22Rv1 (cell line): ENCODE measurements around the gene NDUFA7.

ENCODE experiments used
- ZFX ChIP-seq: fragments of 450-650 bp; IDR thresholded peaks from 2 replicates; pipeline ENCODE4 v1.6.1; 2017; ENCODE audit warnings: antibody characterized with exemption, borderline replicate concordance
- TF ChIP-seq, protein P1 (sequence below): fragments of 450-650 bp; IDR thresholded peaks from 2 replicates; pipeline ENCODE4 v1.5.1; 2017; ENCODE audit warnings: mild to moderate bottlenecking

DNA sequence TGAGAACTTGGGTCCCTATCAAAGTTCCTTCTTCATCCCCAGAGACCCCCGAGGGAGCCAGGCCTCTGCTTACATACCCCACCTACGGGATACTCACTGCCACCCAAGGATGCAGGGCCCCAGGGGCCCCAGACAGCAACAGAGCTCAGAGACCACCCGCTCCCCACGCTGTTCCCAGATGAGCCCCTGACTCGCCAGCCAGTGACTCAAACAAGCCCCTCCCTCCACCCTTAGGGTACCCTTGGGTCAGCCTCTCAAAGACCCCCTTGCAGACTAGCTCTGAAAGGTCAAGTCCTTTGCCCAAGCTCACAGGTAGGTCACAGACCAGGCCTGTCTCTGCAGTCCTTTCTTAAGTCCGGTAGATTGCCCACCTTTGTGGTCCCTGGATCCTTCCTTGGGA lies 58.7 kb downstream of the NDUFA7 start:
- TF ChIP-seq, protein P1, sequence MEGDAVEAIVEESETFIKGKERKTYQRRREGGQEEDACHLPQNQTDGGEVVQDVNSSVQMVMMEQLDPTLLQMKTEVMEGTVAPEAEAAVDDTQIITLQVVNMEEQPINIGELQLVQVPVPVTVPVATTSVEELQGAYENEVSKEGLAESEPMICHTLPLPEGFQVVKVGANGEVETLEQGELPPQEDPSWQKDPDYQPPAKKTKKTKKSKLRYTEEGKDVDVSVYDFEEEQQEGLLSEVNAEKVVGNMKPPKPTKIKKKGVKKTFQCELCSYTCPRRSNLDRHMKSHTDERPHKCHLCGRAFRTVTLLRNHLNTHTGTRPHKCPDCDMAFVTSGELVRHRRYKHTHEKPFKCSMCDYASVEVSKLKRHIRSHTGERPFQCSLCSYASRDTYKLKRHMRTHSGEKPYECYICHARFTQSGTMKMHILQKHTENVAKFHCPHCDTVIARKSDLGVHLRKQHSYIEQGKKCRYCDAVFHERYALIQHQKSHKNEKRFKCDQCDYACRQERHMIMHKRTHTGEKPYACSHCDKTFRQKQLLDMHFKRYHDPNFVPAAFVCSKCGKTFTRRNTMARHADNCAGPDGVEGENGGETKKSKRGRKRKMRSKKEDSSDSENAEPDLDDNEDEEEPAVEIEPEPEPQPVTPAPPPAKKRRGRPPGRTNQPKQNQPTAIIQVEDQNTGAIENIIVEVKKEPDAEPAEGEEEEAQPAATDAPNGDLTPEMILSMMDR, result no peak
- TF ChIP-seq ZFX, result no peak
